ENCODE data around the gene C1orf35.
"Not testable (repeated sequence)": the region's sequence is repeated elsewhere in the genome, so short reads cannot be mapped to it uniquely, and the experiment has no call there.

Gene C1orf35

GRCh38 chr1:228142155-228142691 lies 39.1 kb upstream of the C1orf35 start:
- DNase-seq (ENCODE audit: low spot score), result no peak

GRCh38 chr1:228141226-228142044 lies 38.3 kb upstream of the C1orf35 start:
- no peak for DNase-seq (ENCODE audit: low spot score)

- DNase-seq (ENCODE audit: low spot score), result no peak
Observed at GRCh38 chr1:228140724-228141225, 37.6 kb upstream of the C1orf35 start.

- peak; percentile 95 for DNase-seq (ENCODE audit: low spot score)
Observed at GRCh38 chr1:228139931-228140723, 37.0 kb upstream of the C1orf35 start, which contains the start of gene GUK1. Gene GUK1 (plus strand): TSS chr1:228140279. CDS start chr1:228140303, 24 bp downstream.

- DNase-seq (ENCODE audit: low spot score), result no peak
Observed at GRCh38 chr1:228139406-228139930, 36.3 kb upstream of the C1orf35 start.

- no peak for DNase-seq (ENCODE audit: low spot score)
Observed at GRCh38 chr1:228136901-228137300, 33.8 kb upstream of the C1orf35 start.

GRCh38 chr1:228134591-228134990 lies 31.5 kb upstream of the C1orf35 start:
- DNase-seq (ENCODE audit: low spot score), result no peak

GRCh38 chr1:228131766-228132165 lies 28.6 kb upstream of the C1orf35 start:
- no peak for DNase-seq (ENCODE audit: low spot score)

- no peak for DNase-seq (ENCODE audit: low spot score)
Observed at GRCh38 chr1:228125185-228125584, 22.1 kb upstream of the C1orf35 start.

GRCh38 chr1:228123505-228123904 lies 20.4 kb upstream of the C1orf35 start:
- DNase-seq (ENCODE audit: low spot score), result no peak

- no peak for DNase-seq (ENCODE audit: low spot score)
Observed at GRCh38 chr1:228122921-228123441, 19.9 kb upstream of the C1orf35 start.

GRCh38 chr1:228120857-228121489 lies 17.8 kb upstream of the C1orf35 start:
- DNase-seq (ENCODE audit: low spot score), result no peak

- DNase-seq (ENCODE audit: low spot score), result no peak
Observed at GRCh38 chr1:228120351-228120750, 17.2 kb upstream of the C1orf35 start.

GRCh38 chr1:228118040-228118439 lies 14.9 kb upstream of the C1orf35 start:
- no peak for DNase-seq (ENCODE audit: low spot score)

- DNase-seq (ENCODE audit: low spot score), result no peak
Observed at GRCh38 chr1:228117335-228117734, 14.2 kb upstream of the C1orf35 start.

- no peak for DNase-seq (ENCODE audit: low spot score)
Observed at GRCh38 chr1:228114827-228115226, 11.7 kb upstream of the C1orf35 start.

GRCh38 chr1:228112617-228113016 lies 9.5 kb upstream of the C1orf35 start:
- no peak for DNase-seq (ENCODE audit: low spot score)

- no peak for DNase-seq (ENCODE audit: low spot score)
Observed at GRCh38 chr1:228112167-228112566, 9.0 kb upstream of the C1orf35 start.

GRCh38 chr1:228111315-228111714 lies 8.2 kb upstream of the C1orf35 start:
- DNase-seq (ENCODE audit: low spot score), result not testable (repeated sequence)

- no peak for DNase-seq (ENCODE audit: low spot score)
Observed at GRCh38 chr1:228110556-228110955, 7.4 kb upstream of the C1orf35 start.

GRCh38 chr1:228109962-228110488 lies 6.9 kb upstream of the C1orf35 start:
- DNase-seq (ENCODE audit: low spot score), result no peak
